Keratinocyte (primary cell): Measurements from ENCODE around the gene HLA-F.

Source experiments
- EZH2 ChIP-seq: IDR thresholded peaks from one replicate; pipeline ENCODE4 v1.6.1; 2012; ENCODE audit warnings: inconsistent platforms, mild to moderate bottlenecking, low read length, moderate library complexity
- TF ChIP-seq, protein P1 (sequence below), 3 experiments: IDR thresholded peaks in 1 of 3; conservative IDR thresholded peaks in 1 of 3; optimal IDR thresholded peaks in 1 of 3; 2 replicates in 2 of 3; 3 replicates in 1 of 3; pipeline versions ENCODE3 to v1.5.1; 2011; ENCODE audit warnings: low read length in 3 of 3, mild to moderate bottlenecking in 3 of 3, moderate library complexity in 2 of 3, control low read depth in 1 of 3, inconsistent platforms in 1 of 3; ENCODE audit not compliant: insufficient read depth in 2 of 3; ENCODE audit errors: extremely low read depth in 1 of 3

DNA sequence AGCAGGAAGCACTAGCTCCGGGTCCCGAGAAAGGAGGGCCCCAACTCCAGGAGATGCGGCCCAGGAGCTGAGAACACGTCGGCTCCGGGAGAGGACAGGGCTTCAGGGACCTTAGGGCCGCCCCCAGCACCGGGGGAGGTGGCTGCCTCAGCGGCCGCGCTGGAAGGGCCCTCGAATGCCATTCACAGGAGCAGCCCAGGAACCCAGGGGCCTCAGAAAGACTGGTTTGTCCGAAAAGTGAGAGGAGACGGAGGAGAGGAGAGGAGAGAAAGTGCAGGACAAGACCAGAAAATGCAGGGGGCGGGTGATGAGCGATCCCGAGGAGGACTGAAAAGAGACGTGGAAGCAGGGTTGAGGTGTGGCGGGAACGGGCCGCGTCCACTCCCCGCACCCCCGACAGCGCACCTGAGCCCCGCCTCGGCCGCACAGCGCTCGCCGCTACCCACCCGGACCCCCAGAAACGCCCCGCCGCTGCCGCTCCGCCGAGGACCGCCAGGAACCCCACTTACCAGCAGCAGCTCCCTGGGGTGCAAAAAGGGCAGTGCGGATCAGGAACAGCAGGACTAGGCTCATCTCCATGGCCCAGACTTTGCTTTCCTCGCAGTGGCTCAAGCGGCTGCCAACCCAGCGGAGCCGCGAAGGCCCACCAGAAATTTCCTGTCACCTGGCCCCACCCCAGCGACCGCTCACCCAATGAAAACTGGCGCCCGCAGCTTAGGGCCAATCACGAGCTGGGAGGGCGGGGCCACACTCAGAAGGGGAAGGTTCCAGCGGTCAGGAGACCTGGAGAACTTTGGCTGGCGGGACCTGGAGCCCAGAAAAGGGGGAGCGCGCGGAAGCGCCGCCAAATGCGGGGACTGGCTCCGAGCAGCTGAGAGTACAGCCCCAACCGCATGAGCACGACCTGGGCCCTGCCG lies 25.4 kb downstream of the HLA-F start:
- TF ChIP-seq, protein P1, sequence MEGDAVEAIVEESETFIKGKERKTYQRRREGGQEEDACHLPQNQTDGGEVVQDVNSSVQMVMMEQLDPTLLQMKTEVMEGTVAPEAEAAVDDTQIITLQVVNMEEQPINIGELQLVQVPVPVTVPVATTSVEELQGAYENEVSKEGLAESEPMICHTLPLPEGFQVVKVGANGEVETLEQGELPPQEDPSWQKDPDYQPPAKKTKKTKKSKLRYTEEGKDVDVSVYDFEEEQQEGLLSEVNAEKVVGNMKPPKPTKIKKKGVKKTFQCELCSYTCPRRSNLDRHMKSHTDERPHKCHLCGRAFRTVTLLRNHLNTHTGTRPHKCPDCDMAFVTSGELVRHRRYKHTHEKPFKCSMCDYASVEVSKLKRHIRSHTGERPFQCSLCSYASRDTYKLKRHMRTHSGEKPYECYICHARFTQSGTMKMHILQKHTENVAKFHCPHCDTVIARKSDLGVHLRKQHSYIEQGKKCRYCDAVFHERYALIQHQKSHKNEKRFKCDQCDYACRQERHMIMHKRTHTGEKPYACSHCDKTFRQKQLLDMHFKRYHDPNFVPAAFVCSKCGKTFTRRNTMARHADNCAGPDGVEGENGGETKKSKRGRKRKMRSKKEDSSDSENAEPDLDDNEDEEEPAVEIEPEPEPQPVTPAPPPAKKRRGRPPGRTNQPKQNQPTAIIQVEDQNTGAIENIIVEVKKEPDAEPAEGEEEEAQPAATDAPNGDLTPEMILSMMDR (optimal IDR thresholded peaks at IDR 0.05 in 1 of 3, IDR thresholded peaks at IDR 0.05 in 1 of 3, conservative IDR thresholded peaks at IDR 0.05 in 1 of 3; ENCODE audit: extremely low read depth in 1 of 3, insufficient read depth in 2 of 3, low read length in 3 of 3): no peak
- no peak for TF ChIP-seq EZH2
